ENCODE measurements around the gene SDHA. TPM values are rescaled to one million over a fixed set of nuclear protein-coding genes. Genes with fewer than 3 reads are reported as not detected.
A peak's percentile ranks its signal among the peaks of the same experiment; 100 is the strongest.
"Not testable (repeated sequence)": the region's sequence is repeated elsewhere in the genome, so short reads cannot be mapped to it uniquely, and the experiment has no call there.

Gene SDHA
- total and polyA plus RNA-seq, 5 experiments from 2014 or later, result 130 to 200 (median 160) TPM

- peak overlapping the region in 3 of 10 donors; percentile 35 to 75 (median 57) for H3K27ac Mint-ChIP-seq
- peak overlapping the region in 1 of 10 donors; percentile 39 for H3K4me3 Mint-ChIP-seq
- H3K27me3 Mint-ChIP-seq, ATAC-seq, POLR2A ChIA-PET, DNase-seq, H3K9me3 Mint-ChIP-seq: not testable (repeated sequence)
- H3K4me1 Mint-ChIP-seq, result peaks cover 23 to 27% (median 25%) of the 10 kb centered on the region in 4 donors
- peaks cover 0 to 48% (median 10%) of the 10 kb centered on the region in 3 donors for H3K36me3 Mint-ChIP-seq
These were observed 73.2 kb downstream of the SDHA start for GRCh38 chr5:291345-291744.

- H3K4me3 Mint-ChIP-seq, ATAC-seq, H3K27me3 Mint-ChIP-seq, H3K9me3 Mint-ChIP-seq, POLR2A ChIA-PET, DNase-seq: not testable (repeated sequence)
- Mint-ChIP-seq H3K4me1 (peaks cover 23 to 42% (median 35%) of the 10 kb centered on the region in 4 donors), H3K36me3 (peaks cover 0 to 29% (median 4%) of the 10 kb centered on the region in 3 donors), H3K27ac (peak overlapping the region in 2 of 10 donors; percentile 29 to 37)
These were observed 76.7 kb downstream of the SDHA start for GRCh38 chr5:294788-295187.

GRCh38 chr5:296207-296606, 78.1 kb downstream of the SDHA start:
- ATAC-seq, H3K27me3 Mint-ChIP-seq, DNase-seq, POLR2A ChIA-PET, H3K9me3 Mint-ChIP-seq: not testable (repeated sequence)
- peaks cover 0 to 22% (median 4%) of the 10 kb centered on the region in 3 donors for H3K36me3 Mint-ChIP-seq
- peak overlapping the region in 6 of 10 donors; percentile 21 to 85 (median 68) for H3K27ac Mint-ChIP-seq
- peaks cover 26 to 49% (median 38%) of the 10 kb centered on the region in 4 donors for H3K4me1 Mint-ChIP-seq
- peak overlapping the region in 8 of 10 donors; percentile 33 to 80 (median 52) for H3K4me3 Mint-ChIP-seq

GRCh38 chr5:296954-297353, 78.8 kb downstream of the SDHA start:
- ATAC-seq, result peak; percentile 91 to 93
- H3K4me1 Mint-ChIP-seq, result peaks cover 26 to 49% (median 39%) of the 10 kb centered on the region in 4 donors
- H3K27ac Mint-ChIP-seq, result peak overlapping the region in 8 of 10 donors; percentile 29 to 88 (median 84)
- H3K4me3 Mint-ChIP-seq, result peak overlapping the region; percentile 24 to 80 (median 67)
- POLR2A ChIA-PET, H3K27me3 Mint-ChIP-seq, H3K9me3 Mint-ChIP-seq: not testable (repeated sequence)
- DNase-seq, result peak in 4 of 10 donors; percentile 8 to 57 (median 39)
- peaks cover 0 to 15% (median 4%) of the 10 kb centered on the region in 3 donors for H3K36me3 Mint-ChIP-seq

DNA sequence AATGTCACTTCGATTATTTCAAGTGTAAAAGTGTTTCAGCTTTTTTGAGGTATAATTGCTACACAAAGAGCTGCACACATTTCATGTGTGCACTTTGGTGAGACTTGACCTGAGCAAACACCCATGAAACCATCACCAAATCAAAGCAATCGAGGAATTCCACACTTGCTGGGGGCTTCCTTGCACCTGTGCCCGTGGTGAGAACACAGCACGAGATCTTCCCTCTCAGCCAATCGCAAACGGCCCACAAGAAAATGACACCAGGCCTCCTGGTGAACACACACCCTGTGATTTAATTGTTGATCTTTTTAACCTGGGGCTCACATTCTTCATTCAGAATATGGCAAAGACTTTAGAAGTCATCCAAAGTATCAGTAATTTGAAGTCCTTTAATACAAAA, 79.3 kb downstream of the SDHA start:
- Mint-ChIP-seq H3K36me3 (peaks cover 0 to 11% (median 4%) of the 10 kb centered on the region in 3 donors), H3K27ac (peak overlapping the region in 9 of 10 donors; percentile 14 to 88 (median 84)), H3K4me1 (peaks cover 29 to 53% (median 43%) of the 10 kb centered on the region in 4 donors), H3K4me3 (peak overlapping the region; percentile 24 to 80 (median 67))
- DNase-seq, H3K9me3 Mint-ChIP-seq, POLR2A ChIA-PET, H3K27me3 Mint-ChIP-seq: not testable (repeated sequence)
- ATAC-seq, result peak; percentile 21 to 31

GRCh38 chr5:297991-298736, 80.0 kb downstream of the SDHA start:
- H3K4me3 Mint-ChIP-seq, result peak overlapping the region in 2 of 10 donors; percentile 60 to 77
- POLR2A ChIA-PET, result interaction anchor here (0.7 kb wide), 1 partner anchor 80 kb away, joined by 3 read pairs; the partner anchor contains the start of genes CCDC127 and SDHA
- not testable (repeated sequence) for ATAC-seq, DNase-seq, H3K27me3 Mint-ChIP-seq, H3K9me3 Mint-ChIP-seq, H3K36me3 Mint-ChIP-seq
- H3K27ac Mint-ChIP-seq, result peak overlapping the region in 2 of 10 donors; percentile 14 to 15
- H3K4me1 Mint-ChIP-seq, result peaks cover 28 to 59% (median 46%) of the 10 kb centered on the region in 4 donors

- Mint-ChIP-seq H3K9me3 (no peaks in the 10 kb centered on the region), H3K4me1 (peaks cover 31 to 63% (median 50%) of the 10 kb centered on the region in 4 donors), H3K27me3 (no peaks in the 10 kb centered on the region), H3K36me3 (peaks cover 0 to 12% (median 0%) of the 10 kb centered on the region in 3 donors), H3K4me3 (no peak overlapping the region), H3K27ac (no peak overlapping the region)
- POLR2A ChIA-PET, result interaction anchor here (0.7 kb wide), 1 partner anchor 81 kb away, joined by 3 read pairs; the partner anchor contains the start of genes CCDC127 and SDHA
- ATAC-seq, result no peak
- DNase-seq, result no peak
These were observed 80.6 kb downstream of the SDHA start for GRCh38 chr5:298737-299125.

- DNase-seq, H3K9me3 Mint-ChIP-seq, H3K4me3 Mint-ChIP-seq, POLR2A ChIA-PET, H3K27ac Mint-ChIP-seq, H3K36me3 Mint-ChIP-seq, ATAC-seq, H3K27me3 Mint-ChIP-seq: not testable (repeated sequence)
- H3K4me1 Mint-ChIP-seq, result peaks cover 29 to 59% (median 50%) of the 10 kb centered on the region in 4 donors
These were observed 81.8 kb downstream of the SDHA start for GRCh38 chr5:299921-300320.

DNA sequence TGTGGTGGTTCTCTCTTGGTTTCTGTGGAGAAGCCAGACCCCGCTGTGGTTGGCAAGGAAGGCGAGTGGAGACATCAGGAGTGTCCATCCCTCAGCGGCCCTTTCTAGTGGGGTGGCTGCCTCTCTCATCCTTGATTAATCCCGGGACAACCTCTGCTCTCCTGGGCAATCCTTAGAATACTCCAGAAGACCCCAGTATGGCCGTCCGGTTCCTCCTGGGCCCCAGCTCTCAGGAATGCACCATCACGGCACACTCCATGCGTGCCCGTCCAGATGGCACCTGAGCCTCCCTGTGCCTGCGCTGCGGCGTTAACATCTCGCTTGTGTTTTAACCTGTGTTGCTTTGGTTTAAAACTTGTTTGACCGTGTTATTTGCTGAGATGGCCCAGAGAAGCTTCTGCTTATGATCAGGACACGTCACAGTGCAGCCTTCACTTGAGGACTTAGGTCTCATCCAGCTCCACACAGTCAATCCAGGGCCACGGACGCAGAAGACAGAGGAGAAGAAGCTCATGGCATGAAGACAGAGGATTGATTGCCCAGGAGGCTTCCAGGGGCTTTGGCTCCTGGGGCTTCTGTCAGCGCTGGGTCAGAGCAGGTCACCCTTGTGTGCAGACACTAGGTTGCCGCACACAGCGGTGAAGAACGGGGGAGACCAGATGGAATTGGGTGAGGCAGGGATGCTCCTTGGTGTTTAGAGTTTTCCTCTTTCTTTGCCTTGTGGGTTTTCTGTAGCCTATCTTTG, 82.7 kb downstream of the SDHA start:
- Mint-ChIP-seq H3K4me1 (peaks cover 29 to 59% (median 49%) of the 10 kb centered on the region in 4 donors), H3K4me3 (peak overlapping the region in 5 of 10 donors; percentile 28 to 70 (median 50)), H3K27ac (peak overlapping the region in 4 of 10 donors; percentile 64 to 91 (median 76)), H3K36me3 (peaks cover 0 to 13% (median 3%) of the 10 kb centered on the region in 3 donors)
- ATAC-seq, H3K27me3 Mint-ChIP-seq, H3K9me3 Mint-ChIP-seq, POLR2A ChIA-PET, DNase-seq: not testable (repeated sequence)

DNA sequence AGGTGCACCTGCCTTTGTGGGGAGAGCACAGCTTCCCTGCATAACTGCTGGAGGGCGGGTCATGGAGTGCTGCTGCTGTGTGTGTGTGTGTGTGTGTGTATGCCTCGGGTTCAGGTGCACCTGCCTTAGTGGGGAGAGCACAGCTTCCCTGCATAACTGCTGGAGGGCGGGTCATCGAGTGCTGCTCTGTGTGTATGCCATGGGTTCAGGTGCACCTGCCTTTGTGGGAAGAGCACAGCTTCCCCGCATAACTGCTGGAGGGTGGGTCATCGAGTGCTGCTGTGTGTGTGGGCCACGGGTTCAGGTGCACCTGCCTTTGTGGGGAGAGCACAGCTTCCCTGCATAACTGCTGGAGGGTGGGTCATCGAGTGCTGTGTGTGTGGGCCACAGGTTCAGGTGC, 84.3 kb downstream of the SDHA start:
- Mint-ChIP-seq H3K4me1 (peaks cover 22 to 43% (median 35%) of the 10 kb centered on the region in 4 donors), H3K36me3 (peaks cover 0 to 22% (median 4%) of the 10 kb centered on the region in 3 donors), H3K4me3 (peak overlapping the region in 3 of 10 donors; percentile 51 to 65 (median 61)), H3K27ac (peak overlapping the region in 5 of 10 donors; percentile 31 to 89 (median 58))
- H3K27me3 Mint-ChIP-seq, ATAC-seq, DNase-seq, H3K9me3 Mint-ChIP-seq, POLR2A ChIA-PET: not testable (repeated sequence)

DNA sequence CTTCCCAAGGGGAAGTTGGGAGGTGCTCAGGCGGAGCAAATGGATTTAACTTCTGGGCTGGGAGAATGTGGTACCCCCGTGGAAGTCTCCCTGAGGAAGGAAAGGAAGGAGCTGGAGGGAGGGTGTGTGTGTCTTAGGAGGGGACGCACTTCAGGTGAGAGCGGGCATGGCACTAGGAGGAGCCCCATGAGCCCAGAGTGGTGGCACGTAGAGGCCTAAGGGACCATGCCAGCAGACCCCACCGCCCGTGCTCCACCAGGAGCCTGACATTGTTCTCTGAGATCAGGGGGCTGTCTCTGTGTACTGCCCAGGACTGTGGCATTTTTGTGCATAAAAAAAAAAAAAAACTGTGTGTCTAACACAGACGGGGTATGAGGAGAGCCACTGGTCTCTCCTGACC, 84.8 kb downstream of the SDHA start:
- no peak for ATAC-seq
- Mint-ChIP-seq H3K4me1 (peaks cover 21 to 38% (median 30%) of the 10 kb centered on the region in 4 donors), H3K9me3 (no peaks in the 10 kb centered on the region), H3K36me3 (peaks cover 0 to 27% (median 4%) of the 10 kb centered on the region in 3 donors), H3K27me3 (no peaks in the 10 kb centered on the region), H3K27ac (peak overlapping the region in 2 of 10 donors; percentile 15 to 58), H3K4me3 (peak overlapping the region in 1 of 10 donors; percentile 51)
- POLR2A ChIA-PET, result no interaction called here
- DNase-seq, result no peak

GRCh38 chr5:303741-304140, 85.6 kb downstream of the SDHA start:
- H3K4me1 Mint-ChIP-seq, result peaks cover 19 to 35% (median 29%) of the 10 kb centered on the region in 4 donors
- POLR2A ChIA-PET, ATAC-seq, DNase-seq, H3K9me3 Mint-ChIP-seq, H3K27me3 Mint-ChIP-seq, H3K27ac Mint-ChIP-seq, H3K4me3 Mint-ChIP-seq: not testable (repeated sequence)
- peaks cover 0 to 27% (median 4%) of the 10 kb centered on the region in 3 donors for H3K36me3 Mint-ChIP-seq
